ENCODE measurements around the gene PRORP.
"Not testable (repeated sequence)": the region's sequence is repeated elsewhere in the genome, so short reads cannot be mapped to it uniquely, and the experiment has no call there.

The PRORP gene

DNA sequence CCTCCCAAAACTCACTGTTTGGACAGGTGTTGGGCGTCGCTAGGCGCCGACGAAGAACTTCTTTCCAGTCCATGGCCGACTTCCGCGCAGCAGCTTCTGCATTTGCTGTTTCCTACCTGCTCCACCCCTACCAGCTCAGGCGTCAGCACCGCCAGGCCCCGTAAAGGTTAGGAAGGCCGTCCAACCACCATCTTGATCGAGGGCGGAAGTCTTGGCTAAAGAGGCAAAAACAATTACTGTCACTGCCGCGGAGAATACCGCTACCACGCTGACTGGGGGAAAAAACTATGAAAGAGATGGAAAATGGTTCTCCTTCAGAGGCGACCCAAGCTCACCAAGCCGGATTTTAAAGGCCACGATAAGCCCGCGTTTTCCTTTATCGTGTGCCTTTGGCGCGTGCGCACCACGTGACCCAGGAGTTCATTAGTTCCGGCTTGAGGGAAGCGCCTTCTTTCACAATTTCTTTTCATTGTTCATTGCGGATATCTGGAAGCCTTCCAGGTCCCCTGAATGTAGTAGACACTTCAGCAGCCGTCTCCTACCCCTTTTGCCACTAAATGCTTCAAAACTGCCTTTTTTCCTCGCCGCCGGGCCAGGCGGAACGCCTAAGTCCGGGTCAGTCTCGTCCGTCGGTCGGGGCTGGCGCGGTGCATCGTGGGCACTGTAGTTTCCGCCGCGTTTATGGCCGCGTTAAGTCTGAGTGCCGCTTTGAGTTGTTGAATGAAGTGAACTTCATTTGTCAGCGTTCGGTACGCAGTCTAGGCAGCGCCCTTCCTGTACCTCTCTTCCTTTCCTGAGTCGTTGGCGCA is at the start of gene PRORP, which contains the start of gene PPP2R3C:
TSS of gene PRORP (plus strand) at position 666 of the 809 bp plus-strand sequence. CDS start 694 bp downstream, outside the sequence.
TSS of gene PPP2R3C (minus strand) at position 104 of the 809 bp plus-strand sequence. CDS start at position 73, 31 bp downstream.
- peak; percentile 93 for DNase-seq

DNA sequence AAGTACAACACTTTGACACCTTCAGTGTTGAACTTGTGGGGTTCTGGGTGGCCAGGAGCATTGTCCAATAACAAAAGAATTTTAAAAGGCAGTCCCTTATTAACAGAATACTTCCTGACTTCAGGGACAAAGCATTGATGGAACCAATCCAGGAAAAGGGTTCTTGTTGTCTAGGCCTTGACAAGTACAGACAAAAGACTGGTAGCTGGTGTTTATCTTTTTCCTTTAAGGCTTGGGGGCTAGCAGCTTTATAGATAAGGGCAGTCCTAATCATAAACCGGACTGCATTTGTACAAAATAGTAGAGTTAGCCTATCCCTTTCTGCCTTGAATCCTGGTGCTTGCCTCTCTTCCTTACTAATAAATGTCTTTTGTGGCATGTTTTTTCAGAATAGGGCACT is 48.9 kb upstream of the PRORP start:
- DNase-seq: no peak

DNA sequence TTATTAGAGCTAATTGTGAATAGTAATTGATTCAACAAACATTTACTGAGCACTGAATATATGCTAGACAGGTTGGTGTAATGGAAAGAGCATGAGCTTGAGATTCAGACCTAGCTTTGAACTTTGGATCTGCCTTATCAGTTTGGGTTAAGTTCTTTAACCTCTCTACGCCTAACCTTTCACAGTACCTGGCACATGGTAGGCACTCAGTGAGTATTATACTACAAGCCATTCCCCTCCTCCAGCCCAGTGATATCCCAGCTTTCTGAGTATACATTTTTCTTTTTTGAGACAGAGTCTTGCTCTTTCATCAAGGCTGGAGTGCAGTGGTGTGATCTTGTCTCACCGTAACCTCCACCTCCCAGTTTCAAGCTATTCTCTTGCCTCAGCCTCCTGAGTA is 44.3 kb upstream of the PRORP start:
- no peak for DNase-seq

DNA sequence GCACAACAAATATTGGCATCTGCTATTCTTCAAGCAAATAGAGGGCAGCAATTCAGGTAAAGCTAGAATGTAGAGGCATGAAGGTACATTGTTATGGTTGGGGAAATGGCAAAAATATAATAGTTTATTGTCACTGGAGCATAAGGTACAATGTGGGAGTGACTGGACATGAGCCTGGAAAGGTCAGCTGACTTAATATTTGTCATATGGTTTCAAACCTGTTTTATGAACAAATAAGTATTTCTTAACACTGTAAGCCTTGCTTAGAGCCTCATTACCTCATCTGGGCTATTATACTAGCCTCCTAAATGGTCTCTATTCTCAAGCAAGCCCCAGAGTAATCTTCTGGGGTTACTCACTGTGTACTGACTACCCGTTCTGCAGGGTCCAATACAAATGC is 42.6 kb upstream of the PRORP start:
- DNase-seq: no peak

DNA sequence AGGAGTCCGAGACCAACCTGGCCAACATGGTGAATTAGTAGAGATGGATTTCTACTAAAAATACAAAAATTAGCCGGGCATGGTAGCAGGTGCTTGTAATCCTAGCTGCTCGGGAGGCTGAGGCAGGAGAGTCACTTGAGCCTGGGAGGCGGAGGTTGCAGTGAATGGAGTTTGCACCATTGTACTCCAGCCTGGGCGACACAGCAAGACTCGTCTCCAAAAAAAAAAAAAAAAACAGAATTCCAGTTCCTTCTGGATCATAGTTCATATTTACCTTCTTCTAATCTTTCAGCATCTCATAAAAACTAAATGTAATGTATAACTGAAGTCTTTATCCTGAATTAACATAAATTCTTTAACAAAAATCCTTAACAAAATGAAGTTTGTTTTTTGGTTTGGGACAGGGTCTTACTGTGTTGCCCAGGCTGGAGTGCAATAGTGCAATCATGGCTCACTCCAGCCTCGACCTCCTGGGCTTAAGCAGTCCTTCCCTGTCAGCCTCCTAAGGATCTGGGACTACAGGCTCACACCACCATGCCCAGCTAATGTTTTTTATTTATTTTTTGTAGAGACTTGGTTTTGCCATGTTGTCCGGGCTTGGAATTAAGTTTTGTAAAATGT is 38.7 kb upstream of the PRORP start:
- no peak for DNase-seq

DNA sequence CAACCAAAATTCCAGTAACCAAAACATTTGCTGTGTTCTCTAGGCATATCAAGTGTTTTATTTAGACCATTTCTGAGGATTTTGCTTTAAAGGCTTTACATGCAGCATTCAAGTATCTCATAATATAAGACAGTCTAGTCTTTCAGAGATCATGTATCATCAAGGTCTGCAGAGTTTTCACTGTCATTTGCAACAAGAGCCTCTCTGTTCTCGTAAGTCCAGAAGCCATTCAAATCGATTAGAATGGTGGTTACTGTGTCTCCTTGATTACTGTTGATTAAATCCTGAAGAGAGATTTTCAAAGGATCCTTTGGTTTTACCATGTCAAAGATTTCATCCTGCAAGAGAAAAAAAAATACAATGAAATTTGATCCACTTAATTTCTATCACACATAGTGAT is 36.9 kb upstream of the PRORP start:
- DNase-seq: no peak

DNA sequence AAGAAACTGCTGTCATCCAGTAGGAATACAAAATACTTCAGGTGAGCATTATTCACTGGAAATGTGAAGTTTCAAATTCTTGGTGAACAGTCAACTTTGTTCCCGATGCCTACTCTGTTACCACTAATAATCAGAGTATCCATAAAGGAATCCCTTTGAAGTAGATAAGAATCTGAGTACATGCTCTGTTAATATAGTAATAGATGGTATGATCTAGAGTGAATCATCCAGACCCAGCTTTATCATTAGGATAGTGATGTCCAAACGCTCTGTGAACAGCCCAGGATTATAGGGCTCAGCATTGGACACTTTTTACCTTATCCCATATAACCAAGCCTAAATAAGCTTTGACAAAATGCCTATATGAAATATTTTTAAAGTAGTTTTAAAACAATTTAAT is 33.8 kb upstream of the PRORP start:
- no peak for DNase-seq

DNA sequence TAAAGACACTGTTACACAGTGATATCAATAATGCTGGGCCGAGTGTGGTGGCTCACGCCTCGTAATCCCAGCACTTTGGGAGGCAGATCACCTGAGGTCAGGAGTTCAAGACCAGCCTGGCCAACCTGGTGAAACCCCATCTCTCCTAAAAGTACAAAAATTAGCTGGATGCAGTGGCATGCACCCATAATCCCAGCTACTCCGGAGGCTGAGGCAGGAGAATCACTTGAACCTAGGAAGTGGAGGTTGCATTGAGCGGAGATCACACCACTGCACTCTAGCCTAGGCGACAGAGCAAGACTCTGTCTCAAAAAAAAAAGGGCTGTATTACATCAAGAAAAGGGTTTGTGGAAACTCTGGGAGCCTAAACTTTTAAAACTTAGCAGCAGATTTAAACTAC is 27.7 kb upstream of the PRORP start:
- DNase-seq: not testable (repeated sequence)

DNA sequence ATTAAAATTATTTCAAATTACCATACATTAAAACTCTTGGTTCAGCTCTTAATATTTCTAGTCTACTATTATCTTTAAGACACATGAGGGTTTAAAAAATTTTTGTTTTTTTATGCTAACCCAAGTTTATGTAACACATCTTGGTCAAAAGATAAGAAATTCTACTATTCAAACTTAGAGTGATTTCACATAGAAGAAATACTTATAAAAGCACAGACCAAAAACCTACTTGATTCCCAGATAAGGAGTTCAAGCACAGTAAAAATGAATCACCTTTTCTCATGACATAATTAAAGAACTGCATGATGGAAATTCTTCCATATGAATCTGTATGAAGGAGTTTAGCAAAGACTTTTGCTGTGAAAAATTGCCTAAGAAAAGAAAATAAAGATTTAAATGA is 14.5 kb upstream of the PRORP start:
- no peak for DNase-seq

DNA sequence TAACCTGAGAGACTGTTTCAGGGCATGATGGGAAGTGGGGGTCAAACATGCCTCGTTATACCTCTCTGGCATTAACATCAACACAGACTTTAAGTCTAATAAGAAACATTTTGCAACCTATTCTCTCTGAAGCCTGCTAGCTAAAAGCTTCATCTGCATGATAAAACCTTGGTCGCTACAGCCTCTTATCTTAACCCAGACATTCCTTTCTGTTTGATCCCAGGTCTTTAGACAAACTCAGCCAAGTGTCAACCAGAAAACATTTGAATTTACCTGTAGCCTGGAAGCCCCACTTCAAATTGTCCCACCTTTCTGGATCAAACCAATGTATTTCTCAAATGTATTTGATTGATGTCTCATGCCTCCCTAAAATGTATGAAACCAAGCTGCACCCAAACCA is 9.7 kb upstream of the PRORP start:
- no peak for DNase-seq

DNA sequence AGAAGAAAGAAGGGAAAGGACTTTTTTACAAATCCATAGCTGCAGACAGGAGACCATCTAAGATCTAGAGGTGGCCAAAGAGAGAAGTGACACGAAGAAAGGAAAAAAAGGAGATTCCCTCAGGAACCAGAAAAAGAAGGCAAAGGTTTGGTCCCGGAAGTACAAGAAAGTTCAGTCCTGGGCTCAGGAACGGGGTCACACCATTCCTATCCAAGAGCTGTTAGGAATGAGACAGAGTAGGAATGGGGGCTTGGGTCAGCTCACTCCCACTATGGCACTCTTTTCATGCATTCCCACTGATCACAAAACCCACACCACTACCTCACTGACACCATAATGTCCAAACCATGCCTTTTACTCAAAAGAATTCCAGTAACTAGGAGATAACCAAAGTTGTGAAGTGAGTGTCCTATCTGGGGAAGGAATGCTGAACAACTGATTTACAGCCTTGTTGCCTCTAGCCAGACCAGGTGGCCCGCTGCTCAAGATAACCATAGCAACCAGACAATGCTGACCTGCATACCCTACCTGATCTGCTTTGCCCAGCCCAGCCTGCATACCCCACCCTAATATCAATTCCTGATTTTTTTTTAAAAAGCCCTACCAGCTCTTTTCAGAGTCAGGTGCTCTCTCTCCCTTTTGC is 8.9 kb upstream of the PRORP start:
- no peak for DNase-seq

DNA sequence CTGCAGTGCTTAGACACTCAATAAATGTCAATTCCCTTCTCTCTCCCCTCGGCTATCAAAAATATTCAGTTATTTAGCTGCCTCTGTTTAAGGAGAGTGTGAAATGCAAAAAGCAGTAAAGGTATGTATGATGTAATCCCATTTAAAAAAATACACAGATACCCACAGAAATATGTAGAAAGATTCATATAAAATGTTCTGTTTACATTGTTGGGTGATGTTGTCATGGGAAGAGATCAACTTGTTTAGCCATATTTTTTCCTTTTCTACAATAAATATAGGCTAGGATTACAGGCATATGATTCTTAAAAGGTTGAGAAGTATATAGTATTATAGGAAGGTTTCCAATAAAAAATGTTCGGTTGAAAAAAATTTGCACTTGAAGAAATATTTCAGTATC is 8.3 kb upstream of the PRORP start:
- no peak for DNase-seq

DNA sequence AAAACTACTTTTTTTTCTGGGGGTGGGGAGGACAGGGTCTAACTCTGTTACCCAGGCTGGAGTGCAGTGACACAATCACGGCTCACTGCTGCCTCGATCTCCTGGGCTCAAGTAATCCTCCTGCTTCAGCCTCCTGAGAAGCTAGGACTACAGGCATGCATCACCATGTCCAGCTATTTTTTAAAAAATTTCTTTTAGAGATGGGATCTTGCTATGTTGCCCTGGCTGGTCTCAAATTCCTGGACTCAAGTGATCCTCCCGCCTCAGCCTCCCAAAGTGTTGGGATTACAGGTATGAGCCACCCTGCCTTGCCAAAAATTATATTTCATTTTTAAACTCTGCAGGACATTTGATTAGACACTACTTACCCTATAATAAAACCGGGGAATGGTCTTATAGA is 6.1 kb upstream of the PRORP start:
- no peak for DNase-seq

DNA sequence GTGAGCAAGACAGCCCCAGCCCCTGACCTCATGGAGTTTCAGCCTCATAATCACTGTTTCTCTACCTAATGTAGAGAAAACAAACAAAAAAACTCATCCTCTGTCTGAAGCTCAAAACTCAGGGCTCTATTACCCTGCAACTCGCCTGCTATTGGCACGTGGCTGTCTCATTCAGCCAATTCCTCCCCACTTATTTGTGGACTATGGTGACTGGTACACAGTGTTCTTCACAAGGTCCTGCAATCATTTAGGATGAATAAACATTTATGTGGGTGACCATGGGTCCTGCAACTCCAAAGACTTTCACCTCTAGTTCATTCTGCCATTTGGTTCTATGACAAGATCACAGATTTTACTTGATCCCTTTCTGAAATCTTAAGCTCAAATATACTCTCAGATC is 5.2 kb upstream of the PRORP start:
- no peak for DNase-seq

DNA sequence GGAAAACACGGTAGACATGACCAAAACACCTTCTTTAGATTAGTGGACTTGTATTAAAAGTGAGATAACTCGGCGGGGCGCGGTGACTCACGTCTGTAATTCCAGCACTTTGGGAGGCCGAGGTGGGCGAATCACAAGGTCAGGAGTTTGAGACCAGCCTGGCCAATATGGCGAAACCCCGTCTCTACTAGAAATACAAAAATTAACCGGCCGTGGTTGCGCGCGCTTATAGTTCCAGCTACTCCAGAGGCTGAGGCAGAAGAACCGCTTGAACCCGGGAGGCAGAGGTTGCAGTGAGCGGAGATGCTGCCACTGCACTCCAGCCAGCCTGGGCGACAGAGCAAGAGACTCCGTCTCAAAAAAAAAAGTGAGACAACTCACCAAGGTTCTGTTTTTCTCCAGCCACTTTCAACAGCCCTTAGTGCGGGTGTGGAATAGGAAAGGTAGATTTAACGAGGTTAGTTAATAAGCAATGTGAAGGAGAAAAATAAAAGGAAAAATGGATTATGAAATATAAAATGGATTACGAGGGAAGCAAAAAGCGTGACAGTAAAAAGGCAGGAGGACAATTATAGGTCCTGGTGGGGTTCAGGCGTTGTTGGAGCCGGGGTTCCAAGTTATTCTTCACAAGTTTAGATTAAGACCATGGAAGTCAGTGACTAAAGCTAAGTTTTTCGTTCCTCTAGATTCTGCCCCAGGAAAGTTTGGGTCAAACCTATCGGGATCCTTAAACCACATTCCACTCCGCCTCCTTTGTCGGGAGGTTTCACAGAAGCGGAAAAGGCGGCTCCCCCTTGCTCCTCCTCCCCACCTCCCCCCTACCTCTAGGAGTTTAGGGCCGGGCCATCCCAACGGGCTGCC is 1.1 kb upstream of the PRORP start:
- DNase-seq: no peak

DNA sequence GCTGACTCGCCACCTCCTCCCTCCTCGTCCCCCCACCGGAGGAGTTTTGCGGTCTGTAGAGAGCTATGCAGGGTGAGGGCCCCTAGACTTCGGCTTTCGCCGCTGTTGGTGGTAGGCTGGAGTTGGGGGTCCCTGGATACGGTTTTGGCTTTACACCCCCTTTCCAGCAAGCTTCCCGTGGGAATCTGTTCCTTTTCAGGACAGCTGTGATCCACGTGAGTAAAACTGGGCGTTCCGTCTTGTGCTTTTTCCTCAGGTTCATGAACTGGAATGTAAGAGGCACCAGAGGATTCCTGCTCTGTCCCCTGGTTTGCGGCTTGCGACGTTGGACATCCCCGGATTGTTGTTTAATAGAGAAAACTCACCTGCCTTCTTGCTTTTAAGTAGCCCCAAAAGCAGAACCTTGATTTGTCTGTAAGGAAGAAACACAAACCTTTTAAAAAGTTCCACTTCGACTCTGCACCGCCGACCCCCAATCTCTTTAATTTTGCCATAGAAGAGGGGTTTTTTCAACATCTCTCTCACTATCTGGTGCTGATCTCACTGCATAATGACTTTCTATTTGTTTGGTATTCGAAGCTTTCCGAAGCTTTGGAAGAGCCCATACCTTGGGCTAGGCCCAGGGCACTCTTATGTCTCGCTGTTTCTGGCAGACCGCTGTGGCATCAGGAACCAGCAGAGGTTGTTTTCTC is 490 bp downstream of the PRORP start:
- no peak for DNase-seq

DNA sequence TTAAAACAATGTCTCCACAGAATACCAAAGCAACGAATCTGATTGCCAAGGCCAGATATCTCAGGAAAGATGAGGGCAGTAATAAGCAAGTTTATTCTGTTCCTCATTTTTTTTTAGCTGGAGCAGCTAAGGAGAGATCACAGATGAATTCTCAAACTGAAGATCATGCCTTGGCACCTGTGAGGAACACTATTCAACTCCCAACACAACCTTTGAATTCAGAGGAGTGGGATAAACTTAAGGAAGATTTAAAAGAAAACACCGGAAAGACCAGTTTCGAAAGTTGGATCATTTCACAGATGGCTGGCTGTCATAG is 994 bp downstream of the PRORP start:
- DNase-seq: no peak

DNA sequence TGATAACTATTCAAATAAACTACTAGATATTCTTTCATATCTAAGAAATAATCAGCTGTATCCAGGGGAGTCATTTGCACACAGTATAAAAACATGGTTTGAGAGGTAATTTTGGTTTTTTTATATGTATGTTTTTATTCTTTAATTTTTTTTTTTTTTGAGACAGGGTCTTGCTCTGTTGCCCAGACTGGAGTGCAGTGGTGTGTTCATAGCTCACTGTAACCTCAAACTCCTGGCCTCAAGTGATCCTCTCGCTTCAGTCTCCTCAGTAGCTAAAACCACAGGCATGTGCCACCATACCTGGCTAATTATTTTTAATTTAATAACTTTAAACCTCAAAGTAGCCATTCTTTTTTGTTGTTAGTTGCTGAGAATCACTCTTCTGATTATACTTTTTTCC is 1.8 kb downstream of the PRORP start:
- DNase-seq: no peak

DNA sequence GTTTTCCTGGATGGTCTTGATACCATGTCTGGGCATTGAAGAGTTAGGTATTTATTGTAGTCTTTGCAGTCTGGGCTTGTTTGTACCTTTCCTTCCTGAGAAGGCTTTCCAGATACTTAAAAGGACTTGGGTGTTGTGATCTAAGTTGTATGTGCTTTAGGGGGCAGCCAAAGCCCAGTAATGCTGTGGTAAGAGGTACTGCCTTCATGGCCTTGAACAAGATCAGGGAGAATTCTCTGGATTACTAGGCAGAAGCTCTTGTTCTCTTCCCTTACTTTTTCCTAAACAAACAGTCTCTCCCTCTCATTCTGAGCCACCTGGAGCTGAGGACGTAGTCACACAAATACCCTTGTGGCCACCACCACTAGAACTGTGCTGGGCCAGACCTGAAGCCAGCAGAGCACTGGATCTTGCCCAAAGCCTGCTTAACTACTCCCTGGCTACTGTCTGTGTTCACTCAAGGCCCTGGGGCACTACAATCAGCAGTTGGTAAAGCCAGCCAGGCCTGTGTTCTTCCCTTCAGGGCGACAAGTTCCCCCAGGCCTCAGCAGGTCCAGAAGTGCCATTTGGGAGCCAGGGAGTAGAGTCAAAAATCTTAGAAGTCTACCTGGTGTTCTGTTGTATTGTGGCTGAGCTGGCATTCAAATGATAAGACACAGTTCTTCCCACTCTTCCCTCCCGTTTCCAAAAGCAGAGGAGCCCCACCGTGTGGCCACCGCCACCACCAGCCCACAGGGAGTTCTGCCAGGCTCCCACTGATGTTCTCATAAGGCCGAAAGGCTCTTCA is 11.4 kb downstream of the PRORP start:
- no peak for DNase-seq

DNA sequence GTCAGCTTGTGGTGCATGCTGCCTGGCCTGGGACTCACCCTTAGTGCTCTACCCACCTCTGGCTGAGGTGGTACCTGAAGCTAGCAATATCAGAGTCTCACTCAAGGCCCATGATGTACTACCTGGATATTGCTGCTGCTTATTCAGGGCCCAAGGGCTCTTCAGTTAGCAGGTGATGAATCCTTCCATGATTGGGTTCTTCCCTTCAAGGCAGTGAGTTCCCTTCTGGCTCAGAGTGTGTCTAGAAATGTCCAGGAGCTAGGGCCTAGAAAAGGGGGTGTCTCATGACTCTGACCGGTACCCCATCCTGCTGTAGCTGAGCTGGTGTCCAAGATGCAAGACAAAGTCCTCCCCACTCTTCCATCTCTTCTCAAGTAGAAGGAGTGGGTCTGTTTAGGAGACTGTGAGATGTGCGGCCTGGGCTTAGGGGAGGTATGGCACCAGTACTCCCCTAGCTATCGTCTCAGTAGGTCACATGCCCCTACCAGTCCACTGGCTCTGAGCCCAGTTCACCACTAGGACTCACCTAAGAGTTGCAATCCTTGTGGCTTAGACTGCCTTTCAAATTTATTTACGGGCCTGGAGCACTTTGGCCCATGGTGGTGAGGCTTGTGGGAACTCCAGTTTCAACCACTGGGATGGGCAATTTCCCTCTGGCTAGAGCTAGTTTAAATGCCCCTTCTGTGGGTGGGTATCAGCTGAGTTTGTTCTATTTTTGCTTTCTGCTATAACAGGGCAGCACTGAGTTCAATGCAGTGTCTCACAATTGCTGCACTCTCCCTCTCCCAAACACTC is 12.2 kb downstream of the PRORP start:
- no peak for DNase-seq

DNA sequence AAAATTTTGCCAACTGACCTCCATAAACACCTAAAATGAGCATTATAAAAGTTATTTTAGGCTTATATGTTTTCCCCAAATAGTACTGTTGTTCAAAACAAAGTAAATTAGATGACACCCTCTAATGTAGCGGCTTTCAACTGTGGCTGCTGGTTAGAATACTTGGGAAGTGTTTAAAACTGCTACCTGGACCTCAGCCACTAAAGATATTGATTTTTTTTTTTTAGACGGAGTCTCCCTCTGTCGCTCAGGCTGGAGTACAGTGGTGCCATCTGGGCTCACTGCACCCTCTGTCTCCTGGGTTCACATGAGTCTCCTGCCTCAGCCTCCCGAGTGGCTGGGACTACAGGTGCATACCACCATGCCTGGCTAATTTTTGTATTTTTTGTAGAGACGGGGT is 16.2 kb downstream of the PRORP start:
- DNase-seq: no peak

Data from right forelimb (tissue), 1 donor.